ENCODE measurements around the gene VPS16.

DNA sequence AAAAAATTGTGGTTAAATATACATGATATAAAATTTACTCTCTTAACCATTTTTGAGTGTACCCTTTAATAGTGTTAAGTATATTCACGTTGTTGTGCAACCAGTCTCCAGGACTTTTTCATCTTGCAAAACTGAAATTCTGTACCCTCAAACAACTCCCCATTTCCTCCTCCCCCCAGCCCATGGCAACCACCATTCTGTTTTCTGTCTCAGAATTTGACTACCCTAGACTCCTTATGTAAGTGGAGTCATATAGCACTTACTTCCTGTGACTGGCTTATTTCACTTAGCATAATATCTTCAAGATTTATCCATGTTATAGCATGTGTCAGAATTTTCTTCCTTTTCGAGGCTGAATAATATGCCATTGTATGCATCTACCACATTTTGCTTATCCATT is 5.1 kb downstream of the VPS16 start:
- TF ChIP-seq, protein P1, sequence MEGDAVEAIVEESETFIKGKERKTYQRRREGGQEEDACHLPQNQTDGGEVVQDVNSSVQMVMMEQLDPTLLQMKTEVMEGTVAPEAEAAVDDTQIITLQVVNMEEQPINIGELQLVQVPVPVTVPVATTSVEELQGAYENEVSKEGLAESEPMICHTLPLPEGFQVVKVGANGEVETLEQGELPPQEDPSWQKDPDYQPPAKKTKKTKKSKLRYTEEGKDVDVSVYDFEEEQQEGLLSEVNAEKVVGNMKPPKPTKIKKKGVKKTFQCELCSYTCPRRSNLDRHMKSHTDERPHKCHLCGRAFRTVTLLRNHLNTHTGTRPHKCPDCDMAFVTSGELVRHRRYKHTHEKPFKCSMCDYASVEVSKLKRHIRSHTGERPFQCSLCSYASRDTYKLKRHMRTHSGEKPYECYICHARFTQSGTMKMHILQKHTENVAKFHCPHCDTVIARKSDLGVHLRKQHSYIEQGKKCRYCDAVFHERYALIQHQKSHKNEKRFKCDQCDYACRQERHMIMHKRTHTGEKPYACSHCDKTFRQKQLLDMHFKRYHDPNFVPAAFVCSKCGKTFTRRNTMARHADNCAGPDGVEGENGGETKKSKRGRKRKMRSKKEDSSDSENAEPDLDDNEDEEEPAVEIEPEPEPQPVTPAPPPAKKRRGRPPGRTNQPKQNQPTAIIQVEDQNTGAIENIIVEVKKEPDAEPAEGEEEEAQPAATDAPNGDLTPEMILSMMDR (IDR thresholded peaks at IDR 0.05): no peak
- TF ChIP-seq ZFX (IDR thresholded peaks at IDR 0.05; ENCODE audit: borderline replicate concordance): no peak
